Measurements from ENCODE around the gene GNB5. TPM values are rescaled to one million over a fixed set of nuclear protein-coding genes. Genes with fewer than 3 reads are reported as not detected.

GNB5 gene
- total and polyA plus RNA-seq, 2 of the 13 experiments (the other 11 are each of a cell fraction or from before 2014, with no cell fraction given), result 13.7 to 14.4 TPM

- Histone ChIP-seq H3K79me2 (ENCODE audit: insufficient read depth, low read length) (no peaks in the 10 kb centered on the region), H3K27ac (ENCODE audit: extremely low read length, insufficient read depth, low read length) (no peak overlapping the region), H3K36me3 (replicated peaks in 1 of 2; ENCODE audit: control insufficient read depth in 1 of 2, insufficient read depth in 2 of 2, low read length in 2 of 2) (no peaks in the 10 kb centered on the region), H3K4me2 (ENCODE audit: low read depth, low read length) (no peak overlapping the region), H3K4me3 (replicated peaks in 1 of 3; ENCODE audit: insufficient read depth in 1 of 3, low read depth in 2 of 3, low read length in 3 of 3) (no peak overlapping the region), H3K9me3 (ENCODE audit: low read length) (no peaks in the 10 kb centered on the region), H2AFZ (ENCODE audit: low read length) (no peak overlapping the region), H4K20me1 (ENCODE audit: insufficient read depth, low read length) (no peaks in the 10 kb centered on the region), H3K9ac (ENCODE audit: insufficient read depth, low read depth, low read length) (no peak overlapping the region), H3K4me1 (ENCODE audit: insufficient read depth, low read length) (peaks cover 57% of the 10 kb centered on the region), H3K27me3 (ENCODE audit: control insufficient read depth in 1 of 2, insufficient read depth in 2 of 2, low read length in 2 of 2) (no peaks in the 10 kb centered on the region)
- ATAC-seq (no peak), DNase-seq (ENCODE audit: low spot score) (no peak), FAIRE-seq (no peak)
- ChIA-PET CTCF (ENCODE audit: low intra/inter-chr PET ratio, low total read pairs) (no interaction called here), POLR2A (no interaction called here)
- intact Hi-C loops (cut with micrococcal nuclease; ENCODE audit: unreplicated experiment) (no loop called here), in situ Hi-C loops (cut with HindIII; ENCODE audit: extremely low pct_ligation_motif_present, low pct_unique_long_range_greater_than_20kb) (no loop called here)
- BruUV-seq (replicated peaks), result no TSS peak
- TF ChIP-seq KAT7 (CRISPR knock-in tag; IDR thresholded peaks at IDR 0.05; ENCODE audit: borderline replicate concordance) (no peak), GRHL1 (CRISPR knock-in tag; conservative IDR thresholded peaks at IDR 0.05) (no peak), HNRNPUL1 (IDR thresholded peaks at IDR 0.05; ENCODE audit: low read depth, low read length) (no peak), MXI1 (IDR thresholded peaks at IDR 0.05; ENCODE audit: borderline replicate concordance, low read depth, low read length) (no peak), ZNF607 (CRISPR knock-in tag; IDR thresholded peaks at IDR 0.05; ENCODE audit: borderline replicate concordance) (no peak), ZNF407 (CRISPR knock-in tag; IDR thresholded peaks at IDR 0.05; ENCODE audit: not compliant biosample characterization) (no peak), ZNF75D (CRISPR knock-in tag; IDR thresholded peaks at IDR 0.05; ENCODE audit: borderline replicate concordance) (no peak)
- TF ChIP-seq, protein P1, sequence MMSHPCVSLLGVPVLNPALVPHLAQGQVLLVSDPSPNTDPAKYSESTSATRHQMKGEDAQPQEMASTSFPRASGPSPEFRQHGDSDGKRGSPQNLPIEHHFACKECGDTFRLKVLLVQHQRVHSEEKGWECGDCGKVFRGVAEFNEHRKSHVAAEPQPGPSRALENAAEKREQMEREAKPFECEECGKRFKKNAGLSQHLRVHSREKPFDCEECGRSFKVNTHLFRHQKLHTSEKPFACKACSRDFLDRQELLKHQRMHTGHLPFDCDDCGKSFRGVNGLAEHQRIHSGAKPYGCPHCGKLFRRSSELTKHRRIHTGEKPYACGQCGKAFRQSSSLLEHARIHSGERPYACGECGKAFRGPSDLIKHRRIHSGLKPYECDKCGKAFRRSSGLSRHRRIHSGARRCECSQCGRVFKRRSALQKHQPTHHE (CRISPR knock-in tag; IDR thresholded peaks at IDR 0.05; ENCODE audit: borderline replicate concordance), result no peak
- WGBS (ENCODE audit: low lambda C conversion rate), result 89% methylated on average over 30 of the region's 32 CpGs
These were observed 79.5 kb downstream of the GNB5 start for GRCh38 chr15:52111517-52112202.

Data from HepG2 (cell line).